GM12878 (cell line): Measurements from ENCODE around the gene RWDD1. TPM values are rescaled to one million over a fixed set of nuclear protein-coding genes. Genes with fewer than 3 reads are reported as not detected.
A peak's percentile ranks its signal among the peaks of the same experiment; 100 is the strongest.

Source experiments
- BACH1 ChIP-seq: fragments of 450-650 bp; IDR thresholded peaks from 2 replicates; pipeline ENCODE4 v1.6.1; 2017; ENCODE audit warnings: mild to moderate bottlenecking, borderline replicate concordance
- BRCA1 ChIP-seq: IDR thresholded peaks from 2 replicates; pipeline ENCODE4 v1.6.1; 2011; ENCODE audit warnings: low read depth, low read length, improper control_type of control experiment
- CBFB ChIP-seq: IDR thresholded peaks from 2 replicates; pipeline ENCODE4 v1.6.1; 2016; ENCODE audit warnings: antibody characterized with exemption, low read depth
- CBX3 ChIP-seq: fragments of 200-600 bp; sonication (generic); IDR thresholded peaks from 2 replicates; pipeline ENCODE4 v1.6.1; 2016; ENCODE audit warnings: low read depth, borderline replicate concordance
- CHD4 ChIP-seq: fragments of 200-600 bp; sonication (generic); IDR thresholded peaks from 2 replicates; pipeline ENCODE4 v1.6.1; 2016; ENCODE audit warnings: mild to moderate bottlenecking
- CREM ChIP-seq: IDR thresholded peaks from 2 replicates; pipeline ENCODE4 v1.6.1; 2014; ENCODE audit warnings: antibody characterized with exemption, low read depth
- DPF2 ChIP-seq: fragments of 450-650 bp; IDR thresholded peaks from 2 replicates; pipeline ENCODE4 v1.6.1; 2017; ENCODE audit warnings: mild to moderate bottlenecking
- ELK1 ChIP-seq: IDR thresholded peaks from 2 replicates; pipeline ENCODE4 v1.6.1; 2012; ENCODE audit warnings: low read depth, low read length, improper control_type of control experiment
- EZH2 ChIP-seq: IDR thresholded peaks from 2 replicates; pipeline ENCODE4 v1.6.1; 2012; ENCODE audit warnings: low read depth, mild to moderate bottlenecking, control low read depth, inconsistent platforms, low read length, borderline replicate concordance; ENCODE audit not compliant: control insufficient read depth
- FOXK2 ChIP-seq: fragments of 450-650 bp; IDR thresholded peaks from 2 replicates; pipeline ENCODE4 v1.6.1; 2017; ENCODE audit warnings: mild to moderate bottlenecking, moderate library complexity
- HCFC1 ChIP-seq: fragments of 150-350 bp; IDR thresholded peaks from 2 replicates; pipeline ENCODE4 v1.6.1; 2014; ENCODE audit warnings: low read length
- HDAC6 ChIP-seq: fragments of 200-600 bp; sonication (generic); IDR thresholded peaks from one replicate; pipeline ENCODE4 v1.8.0; 2017; ENCODE audit warnings: antibody characterized with exemption; ENCODE audit not compliant: unreplicated experiment
- IKZF2 ChIP-seq, 2 experiments: fragments of 450-650 bp; IDR thresholded peaks; 2 replicates each; pipeline ENCODE4 v1.6.1; 2017; ENCODE audit warnings: mild to moderate bottlenecking in 2 of 2, moderate library complexity in 2 of 2
- JUND ChIP-seq: IDR thresholded peaks from 2 replicates; pipeline ENCODE4 v1.6.1; 2012; ENCODE audit warnings: low read depth, mild to moderate bottlenecking, low read length, improper control_type of control experiment, moderate library complexity
- LARP7 ChIP-seq: fragments of 450-650 bp; IDR thresholded peaks from 2 replicates; pipeline ENCODE4 v1.6.1; 2017; ENCODE audit warnings: mild to moderate bottlenecking
- MAX ChIP-seq: IDR thresholded peaks from 2 replicates; pipeline ENCODE4 v1.6.1; 2012; ENCODE audit warnings: low read depth, low read length, improper control_type of control experiment
- MTA2 ChIP-seq: fragments of 450-650 bp; IDR thresholded peaks from 2 replicates; pipeline ENCODE4 v1.6.1; 2016; ENCODE audit warnings: low read depth, mild to moderate bottlenecking, moderate library complexity
- PAX8 ChIP-seq: fragments of 450-650 bp; IDR thresholded peaks from 2 replicates; pipeline ENCODE4 v1.6.1; 2017; ENCODE audit warnings: mild to moderate bottlenecking, moderate library complexity
- RCOR1 ChIP-seq: conservative IDR thresholded peaks from 2 replicates; pipeline ENCODE4 v1.6.1; 2012; ENCODE audit warnings: low read depth, low read length, improper control_type of control experiment
- RELA ChIP-seq: fragments of 450-650 bp; IDR thresholded peaks from 2 replicates; pipeline ENCODE4 v1.8.0; 2014; ENCODE audit warnings: borderline replicate concordance; ENCODE audit not compliant: partially characterized antibody
- SIX5 ChIP-seq: IDR thresholded peaks from 2 replicates; pipeline ENCODE4 v1.6.1; 2011; ENCODE audit warnings: mild to moderate bottlenecking, low read depth, low read length, moderate library complexity; ENCODE audit not compliant: severe bottlenecking
- SREBF2 ChIP-seq: IDR thresholded peaks from 2 replicates; pipeline ENCODE4 v1.6.1; 2012; ENCODE audit warnings: mild to moderate bottlenecking, low read length
- TARDBP ChIP-seq: IDR thresholded peaks from 2 replicates; pipeline ENCODE4 v1.6.1; 2016; ENCODE audit warnings: borderline replicate concordance
- WRNIP1 ChIP-seq: IDR thresholded peaks from 2 replicates; pipeline ENCODE4 v1.6.1; 2011; ENCODE audit warnings: low read depth, low read length, improper control_type of control experiment, borderline replicate concordance
- ZNF207 ChIP-seq: fragments of 450-650 bp; IDR thresholded peaks from 2 replicates; pipeline ENCODE4 v1.6.1; 2014; ENCODE audit warnings: antibody characterized with exemption, mild to moderate bottlenecking, borderline replicate concordance
- ZNF24 ChIP-seq: fragments of 450-650 bp; IDR thresholded peaks from 2 replicates; pipeline ENCODE4 v1.6.1; 2017; ENCODE audit warnings: antibody characterized with exemption, mild to moderate bottlenecking
- polyA plus RNA-seq, 11 experiments: library from polyadenylated mRNA; depleted of rRNA in 4 of 11; unstranded in 6 of 11; stranded (reverse) in 5 of 11; fragments of >200 nt; fragmentation: Nextera tagmentation in 4 of 11; fragmentation: Illumina TruSeq in 1 of 11; extraction: Ambion mirVana in 4 of 11; extraction: Trizol in 1 of 11; gene quantifications; 1 replicate in 1 of 11; 2 replicates in 10 of 11; pipeline versions ENCODE4 v1.2.1 to v1.2.3, GENCODE V29; 2011 to 2016; ENCODE audit warnings: inconsistent platforms in 2 of 11, missing spikeins in 2 of 11, low read depth in 1 of 11
- total RNA-seq, 4 experiments: library from RNA; depleted of rRNA in 3 of 4; stranded (reverse); fragments of >200 nt in 3 of 4; fragmentation: Illumina TruSeq in 1 of 4; extraction: Trizol in 1 of 4; gene quantifications; 2 replicates each; pipeline versions ENCODE4 v1.2.1 to v1.2.3, GENCODE V29; 2013 to 2021
- TF ChIP-seq, protein P1 (sequence below): IDR thresholded peaks from 2 replicates; pipeline ENCODE4 v1.6.1; 2011; ENCODE audit warnings: borderline replicate concordance, low read depth, mild to moderate bottlenecking, moderate library complexity, low read length; ENCODE audit not compliant: insufficient read depth, poor library complexity, severe bottlenecking

Gene RWDD1
- total and polyA plus RNA-seq, 10 of the 15 experiments (the other 5 are each of a cell fraction or from before 2014, with no cell fraction given): 40.1 to 107 (median 65.8) TPM

- TF ChIP-seq SREBF2 (no peak), PAX8 (no peak), RELA (peak; percentile 91), BRCA1 (no peak), CBFB (peak; percentile 97), DPF2 (no peak), IKZF2 (IDR thresholded peaks at IDR 0.05) (no peak; a peak in 1 of 4 replicates), ZNF207 (peak; percentile 100), BACH1 (peak; percentile 57; the same call in 1 of the 2 replicates), HDAC6 (peak; percentile 50), MAX (peak; percentile 100), JUND (0 out of 2 replicates have a peak, but pooled peaks have one; percentile 26), FOXK2 (peak; percentile 92), LARP7 (peak; percentile 95), CREM (peak; percentile 91), RCOR1 (no peak), ELK1 (peak; percentile 82), MTA2 (no peak; the same call in 1 of the 2 replicates), HCFC1 (peak; percentile 92), CHD4 (no peak), TARDBP (peak; percentile 63; the same call in 1 of the 2 replicates), WRNIP1 (no peak), CBX3 (no peak), SIX5 (peak; percentile 72), ZNF24 (no peak), EZH2 (no peak)
- TF ChIP-seq, protein P1, sequence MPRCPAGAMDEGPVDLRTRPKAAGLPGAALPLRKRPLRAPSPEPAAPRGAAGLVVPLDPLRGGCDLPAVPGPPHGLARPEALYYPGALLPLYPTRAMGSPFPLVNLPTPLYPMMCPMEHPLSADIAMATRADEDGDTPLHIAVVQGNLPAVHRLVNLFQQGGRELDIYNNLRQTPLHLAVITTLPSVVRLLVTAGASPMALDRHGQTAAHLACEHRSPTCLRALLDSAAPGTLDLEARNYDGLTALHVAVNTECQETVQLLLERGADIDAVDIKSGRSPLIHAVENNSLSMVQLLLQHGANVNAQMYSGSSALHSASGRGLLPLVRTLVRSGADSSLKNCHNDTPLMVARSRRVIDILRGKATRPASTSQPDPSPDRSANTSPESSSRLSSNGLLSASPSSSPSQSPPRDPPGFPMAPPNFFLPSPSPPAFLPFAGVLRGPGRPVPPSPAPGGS: peak; percentile 43
Observed at GRCh38 chr6:116570856-116571682, at the start of gene RWDD1 (continued).
